ELR (cell line): ENCODE measurements around the gene RABAC1.
"Not testable (repeated sequence)": the region's sequence is repeated elsewhere in the genome, so short reads cannot be mapped to it uniquely, and the experiment has no call there.

ENCODE experiments used
- DNase-seq: peaks from one replicate; pipeline ENCODE4 v3.0.0-alpha.2; 2015; ENCODE audit warnings: low read depth

Gene RABAC1

DNA sequence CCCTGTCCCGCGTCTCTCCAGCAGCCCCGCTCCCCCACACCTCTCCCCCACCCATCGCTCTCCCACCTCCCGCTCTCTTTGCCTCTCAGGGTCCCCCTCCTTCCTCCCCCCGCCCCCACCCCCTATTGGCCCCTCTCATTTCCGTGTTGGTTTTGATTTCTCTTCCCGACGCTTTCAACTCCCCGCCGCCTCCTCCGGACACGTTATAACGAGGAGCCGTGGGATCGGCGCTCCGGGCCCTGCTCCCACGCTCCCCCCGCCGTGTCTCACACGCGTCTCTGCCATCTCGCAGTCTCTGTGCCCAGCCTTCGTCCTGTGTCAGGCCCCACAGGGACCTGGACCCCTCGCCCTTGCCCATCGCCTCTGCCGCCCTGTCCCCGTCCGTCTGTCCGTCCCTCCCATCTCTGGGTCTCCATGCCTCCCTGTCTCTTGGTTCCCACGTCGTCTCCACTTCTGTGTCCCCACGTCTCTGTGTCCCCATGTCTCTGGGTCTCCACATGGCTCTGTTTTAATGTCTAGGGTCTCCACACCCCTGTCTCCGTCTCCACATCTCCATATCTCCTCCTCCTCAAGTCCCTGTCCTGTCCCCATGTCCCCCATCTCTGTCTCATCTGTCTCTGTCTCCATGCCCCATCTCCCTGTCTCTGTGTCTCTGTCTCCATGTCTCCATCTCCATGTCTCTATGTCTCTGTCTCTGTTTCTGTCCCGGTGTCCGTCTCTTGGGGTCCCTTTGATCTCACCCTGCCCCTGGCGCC is 43.9 kb downstream of the RABAC1 start:
- DNase-seq: no peak

DNA sequence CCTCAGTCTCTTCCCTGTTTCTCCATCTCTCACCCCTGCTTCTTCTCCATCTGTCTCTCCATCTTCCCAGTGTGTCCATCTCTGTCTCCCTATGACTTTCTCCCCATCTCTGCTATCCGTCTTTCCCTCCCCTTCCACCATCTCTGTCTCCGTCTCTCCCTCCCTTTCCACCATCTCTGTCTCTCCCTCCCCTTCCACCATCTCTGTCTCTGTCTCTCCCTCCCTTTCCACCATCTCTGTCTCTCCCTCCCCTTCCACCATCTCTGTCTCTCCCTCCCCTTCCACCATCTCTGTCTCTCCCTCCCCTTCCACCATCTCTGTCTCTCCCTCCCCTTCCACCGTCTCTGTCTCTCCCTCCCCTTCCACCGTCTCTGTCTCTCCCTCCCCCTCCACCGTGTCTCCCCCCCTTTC is 44.7 kb downstream of the RABAC1 start:
- DNase-seq: not testable (repeated sequence)

DNA sequence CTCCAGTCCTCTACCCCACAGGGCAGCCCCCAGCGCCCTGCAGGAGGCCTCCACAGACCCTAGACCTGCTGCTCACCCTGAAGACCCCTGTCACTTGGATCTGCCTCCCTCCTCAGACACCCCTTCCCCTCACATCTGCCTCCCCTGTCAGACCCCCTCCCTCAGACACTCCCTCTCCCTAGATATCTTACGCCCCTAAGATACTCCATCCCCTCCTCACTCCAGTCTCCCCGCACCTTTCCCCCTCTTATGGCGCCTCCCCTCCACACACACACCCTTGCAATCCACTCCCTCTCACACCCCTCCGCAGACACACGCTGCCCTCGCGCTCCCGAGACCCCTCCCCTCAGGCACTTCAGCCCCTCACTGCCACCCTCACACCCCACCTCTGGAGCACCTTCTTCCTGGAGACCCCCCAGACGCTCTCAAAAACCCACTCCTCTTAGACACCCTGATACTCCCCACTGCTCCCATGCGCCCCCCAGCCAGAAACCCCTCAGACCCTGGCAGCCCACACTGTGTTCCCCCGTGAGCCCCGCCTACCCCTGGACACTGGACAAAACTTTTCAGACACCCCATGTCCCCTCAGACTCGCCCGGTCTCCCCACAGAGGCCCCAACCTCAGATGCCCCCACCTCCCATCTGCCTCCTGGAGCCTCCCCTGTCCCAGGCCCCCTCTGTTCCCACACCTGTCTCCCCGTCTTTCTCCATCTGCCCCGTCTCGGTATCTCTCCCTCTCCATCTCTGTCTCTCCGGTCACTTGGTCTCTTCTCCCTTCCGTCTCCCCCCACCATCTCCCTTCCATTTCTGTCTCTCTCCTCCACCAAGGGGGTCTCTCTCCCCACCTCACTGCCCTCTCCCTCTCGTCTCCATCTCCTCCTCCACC is 45.3 kb downstream of the RABAC1 start:
- no peak for DNase-seq

DNA sequence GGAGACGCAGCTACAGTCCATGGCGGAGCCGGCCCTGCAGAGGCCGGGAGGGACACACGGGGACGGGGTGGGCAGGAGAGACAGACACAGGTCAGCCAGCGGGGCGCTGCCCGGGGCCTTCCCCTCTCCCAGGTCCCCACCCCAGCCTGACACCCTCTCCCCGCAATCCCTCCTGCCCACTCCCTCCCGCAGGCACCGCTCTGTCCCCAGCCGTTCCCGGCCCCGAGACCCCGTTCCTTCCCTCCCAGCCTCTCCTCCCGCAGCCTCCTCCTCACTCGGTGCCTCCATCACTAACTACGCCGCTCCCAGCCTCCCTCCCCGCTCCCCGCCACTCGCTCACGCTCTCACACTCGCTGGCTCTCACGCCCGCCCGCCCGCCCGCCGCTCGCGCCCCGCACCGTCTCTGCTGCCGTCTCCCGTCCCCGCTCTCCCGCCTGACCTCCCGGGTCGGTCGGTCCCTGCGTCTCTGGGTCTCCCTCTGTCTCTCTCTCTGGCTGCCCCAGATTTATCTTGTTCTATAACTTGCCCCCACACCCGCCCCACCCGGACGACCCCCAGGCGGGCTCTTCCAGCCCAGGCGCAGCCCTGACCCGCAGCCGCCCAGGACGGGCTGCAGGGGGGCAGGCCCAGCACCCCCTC is 46.1 kb downstream of the RABAC1 start:
- no peak for DNase-seq

DNA sequence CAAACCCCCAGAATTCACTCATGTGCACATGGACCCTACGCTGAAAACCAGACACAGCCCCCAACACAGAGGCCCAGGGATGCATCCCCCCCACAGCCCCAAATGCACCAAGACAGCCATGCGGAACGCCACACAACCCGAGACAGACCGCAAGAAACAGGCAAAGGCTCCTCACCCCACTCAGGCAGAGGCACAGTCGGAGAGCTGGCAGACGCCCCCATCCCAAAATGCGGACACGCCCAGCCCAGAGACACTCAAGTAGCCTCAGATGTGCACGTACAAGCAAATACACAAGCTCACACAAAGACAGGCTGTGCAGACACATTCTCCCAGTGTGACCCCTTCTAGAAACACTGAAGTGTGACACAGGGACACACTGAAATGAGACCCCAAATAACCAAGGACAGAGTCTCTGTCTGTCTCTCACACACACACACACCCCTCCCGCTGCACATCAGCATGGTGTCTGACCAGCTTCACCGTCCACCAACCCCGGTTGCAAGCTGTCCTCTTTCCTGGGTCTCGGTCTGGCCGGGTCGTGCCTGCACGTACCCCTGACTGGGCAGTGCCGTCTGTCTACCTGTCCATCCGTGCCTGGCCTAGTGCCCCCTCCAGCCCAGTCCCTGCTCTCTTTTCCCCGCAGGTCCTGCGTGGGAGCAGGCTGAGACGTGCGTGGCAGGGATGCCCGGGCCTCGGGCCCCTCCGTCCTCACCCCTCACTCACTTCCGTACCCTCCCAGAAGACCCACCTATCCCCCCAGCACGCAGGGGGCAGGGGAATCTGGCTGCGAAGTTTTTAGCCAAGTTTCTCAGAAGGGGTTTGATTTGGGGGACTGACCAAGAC is 47.0 kb downstream of the RABAC1 start:
- DNase-seq: no peak

GRCh38 chr19:41910992-41911888 is 47.9 kb downstream of the RABAC1 start:
- no peak for DNase-seq

- DNase-seq: no peak
Observed at GRCh38 chr19:41910240-41910991, 48.7 kb downstream of the RABAC1 start.

DNA sequence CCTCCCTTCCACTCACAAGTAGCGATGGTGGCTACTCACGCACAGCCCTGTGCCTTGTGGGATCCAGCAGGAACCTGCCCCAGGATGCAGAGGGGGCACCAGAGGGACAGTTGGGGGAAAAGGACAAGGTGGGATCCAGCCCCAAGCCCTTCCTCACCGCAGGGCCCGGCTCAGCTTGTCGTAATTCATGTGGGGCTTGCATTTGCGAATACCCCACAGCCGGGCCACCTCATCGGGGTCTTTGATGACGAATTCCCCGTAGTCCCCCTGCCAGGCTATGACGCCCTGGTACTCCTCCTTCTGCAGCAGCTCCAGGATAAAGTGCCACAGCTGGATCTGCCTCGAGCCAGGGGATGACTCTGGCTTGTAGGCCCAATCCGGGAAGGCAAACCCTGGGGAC is 49.4 kb downstream of the RABAC1 start:
- no peak for DNase-seq

DNA sequence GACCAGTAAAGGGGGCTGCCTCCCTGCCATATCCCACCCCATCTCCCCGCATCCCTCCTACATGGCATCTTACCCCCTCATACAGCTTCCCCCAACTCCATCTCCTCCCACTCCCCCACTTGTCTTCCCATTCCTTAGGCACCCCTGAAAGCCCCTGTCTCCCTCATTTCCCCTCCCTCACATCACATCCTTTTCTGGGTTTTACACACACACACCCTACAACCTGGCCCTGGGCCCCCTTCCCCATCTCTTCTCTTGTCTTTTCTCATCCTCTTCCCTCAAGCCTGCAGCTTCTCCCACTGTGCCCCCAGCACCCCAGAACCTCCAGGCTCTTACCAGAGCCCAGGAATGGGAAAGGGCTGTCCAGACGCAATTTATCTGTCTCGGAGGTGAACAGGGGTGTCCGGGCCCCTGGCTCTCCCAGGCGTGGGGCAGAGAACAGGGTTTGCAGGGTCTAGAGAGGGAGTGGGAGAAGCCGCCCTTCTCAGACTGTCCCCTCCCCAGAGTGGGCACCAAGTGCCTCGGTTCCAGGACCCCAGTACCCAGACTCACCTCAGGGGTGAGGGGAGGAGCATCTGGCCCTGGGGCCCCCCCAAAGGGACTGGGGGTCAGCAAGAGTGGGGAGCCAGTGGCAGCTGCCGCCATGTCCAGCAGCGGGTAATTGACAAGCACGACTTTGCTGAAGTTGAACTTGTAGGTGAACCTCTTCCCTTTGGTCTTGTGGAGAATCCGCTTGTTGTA is 50.2 kb downstream of the RABAC1 start:
- no peak for DNase-seq

- DNase-seq: no peak
Observed at GRCh38 chr19:41907994-41908615, 51.0 kb downstream of the RABAC1 start.

- DNase-seq: no peak
Observed at GRCh38 chr19:41906916-41907680, 52.0 kb downstream of the RABAC1 start.
